HG03280 (cell line): ENCODE data around the gene FAAP100.

Source experiments
- ATAC-seq: cut with Tn5 transposase; IDR thresholded peaks from one replicate; pipeline ENCODE4 v1.9.1; 2021; ENCODE audit warnings: mild to moderate bottlenecking, moderate library complexity; ENCODE audit not compliant: unreplicated experiment

FAAP100 gene

GRCh38 chr17:81577278-81578000 lies 25.3 kb upstream of the FAAP100 start:
- ATAC-seq, result no peak

- no peak for ATAC-seq
Observed at GRCh38 chr17:81576621-81577277, 24.6 kb upstream of the FAAP100 start.

- no peak for ATAC-seq
Observed at GRCh38 chr17:81575836-81576235, 23.7 kb upstream of the FAAP100 start.

DNA sequence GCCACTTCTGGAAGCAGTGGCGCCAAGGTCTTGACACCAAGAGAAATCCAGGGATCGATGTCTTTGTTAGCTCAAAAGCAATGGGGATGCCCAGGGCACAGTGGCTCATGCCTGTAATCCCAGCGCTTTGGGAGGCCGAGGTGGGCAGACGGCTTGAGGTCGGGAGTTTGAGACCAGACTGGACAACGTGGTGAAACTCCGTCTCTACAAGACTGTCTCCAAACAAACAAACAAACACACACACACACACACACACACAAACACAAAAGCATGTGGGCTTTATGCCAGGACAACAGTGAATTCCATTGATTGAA lies 22.4 kb upstream of the FAAP100 start:
- no peak for ATAC-seq

- no peak for ATAC-seq
Observed at GRCh38 chr17:81573794-81574642, 21.9 kb upstream of the FAAP100 start.

GRCh38 chr17:81572563-81573168 lies 20.5 kb upstream of the FAAP100 start:
- no peak for ATAC-seq

- no peak for ATAC-seq
Observed at GRCh38 chr17:81570964-81571363, 18.8 kb upstream of the FAAP100 start.

GRCh38 chr17:81569986-81570514 lies 17.9 kb upstream of the FAAP100 start:
- ATAC-seq, result no peak

DNA sequence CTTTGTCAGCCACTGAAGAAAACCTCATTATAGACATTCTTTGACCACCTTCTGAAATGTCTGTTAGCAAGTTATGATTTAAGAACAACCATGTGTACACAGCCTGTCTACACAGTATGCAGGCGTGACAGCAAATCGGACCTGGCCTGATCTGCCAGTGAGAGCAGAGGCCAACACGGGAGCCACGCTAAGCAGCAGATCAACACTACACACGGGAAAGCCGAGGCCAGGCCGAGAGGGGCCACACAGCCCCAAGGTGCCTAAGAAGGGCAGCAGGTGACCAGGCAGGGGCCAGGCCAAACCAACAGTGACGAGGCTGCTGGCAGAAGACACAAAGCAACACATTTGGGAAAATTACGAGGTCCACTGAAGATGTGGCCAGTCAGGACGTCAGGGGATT lies 16.3 kb upstream of the FAAP100 start:
- ATAC-seq, result no peak

DNA sequence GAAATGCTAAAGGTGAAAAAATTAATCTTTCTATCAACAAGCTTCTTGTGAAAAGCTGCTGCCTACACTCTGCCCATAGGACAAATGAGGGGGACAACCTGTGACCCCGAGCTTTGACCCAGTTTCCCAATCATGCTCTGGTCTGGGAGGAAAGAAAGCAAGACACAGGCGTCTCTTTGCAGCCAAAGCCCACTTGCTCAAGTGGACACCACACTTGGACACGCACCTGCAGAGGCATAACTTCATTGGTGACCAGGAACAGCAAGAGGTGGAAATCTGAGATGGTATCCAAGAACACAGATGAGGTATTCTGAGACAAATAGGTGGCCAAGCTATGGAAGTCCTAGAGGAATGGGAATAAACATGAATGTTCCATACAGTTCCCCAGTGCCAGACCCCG lies 15.0 kb upstream of the FAAP100 start:
- ATAC-seq, result no peak

DNA sequence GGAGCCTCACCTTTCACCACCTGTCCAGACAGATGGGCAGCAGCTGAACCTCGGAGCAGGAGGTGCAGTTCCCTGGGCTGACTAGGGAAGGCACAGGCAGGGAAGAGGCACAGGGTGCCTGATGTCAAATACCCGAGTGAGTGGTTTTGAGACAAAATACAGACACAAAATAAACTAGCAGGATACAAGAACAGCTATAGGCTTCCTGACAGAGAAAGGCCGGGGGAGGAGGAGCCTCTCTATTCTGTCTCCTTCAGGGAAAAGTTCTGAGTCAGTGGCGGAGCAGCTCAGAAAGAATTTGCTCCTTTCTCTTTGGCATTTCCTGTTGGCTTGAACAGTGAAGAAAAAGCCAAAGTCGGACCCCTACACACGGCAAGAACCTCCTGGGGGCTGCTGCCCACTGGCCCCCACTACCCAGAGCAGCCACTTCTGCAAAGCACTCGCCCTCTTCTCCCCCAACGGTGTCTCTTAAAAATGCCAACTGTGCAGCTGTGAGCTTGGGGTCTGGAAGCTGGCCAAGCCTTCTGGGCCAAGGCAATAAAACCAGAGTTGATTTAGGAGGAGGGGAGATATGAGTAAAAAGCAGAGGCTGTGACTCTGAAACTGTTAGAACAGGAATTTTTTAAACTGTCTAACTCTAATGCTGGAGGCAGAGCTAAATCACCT lies 14.4 kb upstream of the FAAP100 start:
- ATAC-seq, result no peak

DNA sequence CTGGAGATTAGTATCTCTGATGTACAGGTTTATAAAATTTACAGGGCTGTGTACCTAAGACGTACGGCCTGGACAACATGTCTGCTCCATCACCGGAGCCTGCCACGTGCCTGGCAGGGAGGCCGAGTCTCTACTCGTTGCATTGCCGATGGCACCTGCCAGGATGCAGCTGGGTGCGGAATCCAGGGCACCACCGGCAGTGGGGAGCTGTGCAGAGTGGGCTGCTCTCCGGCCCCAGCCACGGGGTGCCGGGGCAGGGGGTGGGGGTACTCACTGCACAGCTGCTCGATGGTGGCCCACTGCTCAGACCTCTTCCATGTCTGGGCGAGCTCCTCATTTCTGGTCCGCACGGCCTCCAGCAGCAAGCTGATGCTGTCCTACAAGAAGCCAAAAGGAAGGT lies 13.1 kb upstream of the FAAP100 start:
- ATAC-seq, result no peak

- ATAC-seq, result no peak
Observed at GRCh38 chr17:81564778-81565177, 12.6 kb upstream of the FAAP100 start.

- ATAC-seq, result no peak
Observed at GRCh38 chr17:81563861-81564586, 11.9 kb upstream of the FAAP100 start.

DNA sequence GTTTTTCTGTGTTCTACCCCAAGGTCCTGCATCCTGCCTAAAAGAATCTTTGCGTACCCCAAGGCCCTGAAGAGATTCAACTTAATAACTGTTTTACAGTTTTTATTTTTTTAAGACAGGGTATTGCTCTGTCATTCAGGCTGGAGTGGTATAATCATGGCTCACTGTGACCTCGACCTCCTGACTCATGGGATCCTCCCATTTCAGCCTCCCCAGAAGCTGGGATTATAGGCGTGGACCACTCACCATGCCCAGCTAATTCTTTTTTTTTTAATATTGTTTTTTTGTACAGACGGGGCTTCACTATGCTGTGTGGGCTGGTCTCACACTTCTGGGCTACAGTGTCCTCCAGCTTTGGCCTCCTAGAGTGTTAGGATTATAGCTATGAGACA lies 9.3 kb upstream of the FAAP100 start:
- ATAC-seq, result no peak

- ATAC-seq, result no peak
Observed at GRCh38 chr17:81558941-81559806, 7.0 kb upstream of the FAAP100 start.

GRCh38 chr17:81558115-81558468 lies 5.9 kb upstream of the FAAP100 start:
- no peak for ATAC-seq

- no peak for ATAC-seq
Observed at GRCh38 chr17:81557276-81558114, 5.3 kb upstream of the FAAP100 start.
